ENCODE data around the gene OASL.

OASL gene

DNA sequence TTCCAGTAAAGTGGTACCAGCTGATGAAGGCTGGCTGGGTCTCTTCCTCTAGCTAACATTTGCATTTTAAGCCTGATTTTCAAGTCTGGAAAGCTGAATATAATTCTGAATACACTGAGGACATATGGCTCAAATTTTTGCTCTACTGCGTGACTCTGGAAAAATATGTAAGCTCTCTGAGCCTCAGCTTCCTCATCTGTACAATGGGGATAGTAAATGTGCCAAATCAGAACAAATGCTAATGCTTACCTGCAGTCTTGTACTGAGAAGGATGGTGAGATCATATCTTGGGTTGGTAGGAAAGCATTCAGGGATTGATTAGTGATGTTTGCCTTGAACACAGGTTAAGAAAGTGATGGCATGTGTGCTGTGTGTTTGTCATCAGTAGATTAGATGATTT, 46.1 kb downstream of the OASL start:
- H3K36me3 Mint-ChIP-seq (ENCODE audit: low read depth), result no peaks in the 10 kb centered on the region

DNA sequence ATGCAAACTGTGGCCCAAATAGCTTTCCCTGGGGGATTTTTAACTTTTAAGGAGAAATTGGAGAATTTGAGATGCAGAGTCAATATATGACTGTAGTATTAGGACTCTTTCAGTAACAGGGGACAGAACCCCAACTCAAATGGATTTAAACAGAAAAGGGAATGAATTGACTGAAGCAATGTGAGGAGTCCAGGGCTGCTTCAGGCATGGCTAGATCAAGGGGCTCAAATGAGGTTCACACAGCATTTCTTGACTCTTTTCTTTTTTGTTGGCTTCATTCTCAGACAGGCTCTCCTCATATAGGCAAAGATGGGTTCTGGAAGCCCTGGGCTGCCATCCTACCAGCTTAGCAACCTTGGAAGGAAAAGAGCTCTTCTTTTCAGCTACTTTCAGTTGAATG, 47.1 kb downstream of the OASL start:
- H3K9me3 Mint-ChIP-seq, result no peaks in the 10 kb centered on the region
- H3K4me1 Mint-ChIP-seq (ENCODE audit: low read depth), result no peaks in the 10 kb centered on the region
- H3K27me3 Mint-ChIP-seq, result peaks cover 9% of the 10 kb centered on the region
- no peak overlapping the region for H3K27ac Mint-ChIP-seq
- no peaks in the 10 kb centered on the region for H3K36me3 Mint-ChIP-seq (ENCODE audit: low read depth)
- no peak overlapping the region for H3K4me3 Mint-ChIP-seq

More for the DNA sequence above, 46.1 kb downstream of the OASL start:
- H3K4me3 Mint-ChIP-seq, result no peak overlapping the region
- H3K9me3 Mint-ChIP-seq, result no peaks in the 10 kb centered on the region
- H3K27me3 Mint-ChIP-seq, result peaks cover 9% of the 10 kb centered on the region
- H3K27ac Mint-ChIP-seq, result no peak overlapping the region
- H3K4me1 Mint-ChIP-seq (ENCODE audit: low read depth), result no peaks in the 10 kb centered on the region

DNA sequence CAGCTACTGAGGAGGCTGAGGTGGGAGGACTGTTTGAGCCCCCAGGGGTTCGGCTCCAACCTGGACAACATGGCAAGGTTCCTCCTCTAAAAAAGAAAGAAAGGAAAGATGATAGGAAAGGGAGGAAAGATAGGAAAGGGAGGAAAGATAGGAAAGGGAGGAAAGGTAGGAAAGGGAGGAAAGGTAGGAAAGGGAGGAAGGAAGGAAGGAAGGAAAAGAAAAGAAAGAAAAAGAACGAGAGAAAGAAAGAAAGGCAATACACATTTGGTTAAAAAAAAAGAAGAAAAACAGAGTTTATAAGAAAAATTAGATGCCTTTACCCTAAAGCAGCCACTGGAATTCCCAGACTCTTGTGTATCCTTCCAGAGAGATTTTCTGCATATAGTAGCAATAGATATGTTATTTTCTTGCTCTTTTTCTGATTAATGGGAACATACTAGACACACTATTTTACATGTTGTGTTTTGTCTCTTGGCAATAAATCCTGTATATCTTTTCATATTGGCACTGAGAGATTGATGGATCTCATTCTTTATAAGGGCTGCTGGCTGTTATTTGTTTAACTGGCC, 48.5 kb downstream of the OASL start:
- no peaks in the 10 kb centered on the region for H3K36me3 Mint-ChIP-seq (ENCODE audit: low read depth)
- no peaks in the 10 kb centered on the region for H3K4me1 Mint-ChIP-seq (ENCODE audit: low read depth)
- H3K4me3 Mint-ChIP-seq, result no peak overlapping the region
- H3K27me3 Mint-ChIP-seq, result peaks cover 9% of the 10 kb centered on the region
- no peak overlapping the region for H3K27ac Mint-ChIP-seq
- no peaks in the 10 kb centered on the region for H3K9me3 Mint-ChIP-seq

DNA sequence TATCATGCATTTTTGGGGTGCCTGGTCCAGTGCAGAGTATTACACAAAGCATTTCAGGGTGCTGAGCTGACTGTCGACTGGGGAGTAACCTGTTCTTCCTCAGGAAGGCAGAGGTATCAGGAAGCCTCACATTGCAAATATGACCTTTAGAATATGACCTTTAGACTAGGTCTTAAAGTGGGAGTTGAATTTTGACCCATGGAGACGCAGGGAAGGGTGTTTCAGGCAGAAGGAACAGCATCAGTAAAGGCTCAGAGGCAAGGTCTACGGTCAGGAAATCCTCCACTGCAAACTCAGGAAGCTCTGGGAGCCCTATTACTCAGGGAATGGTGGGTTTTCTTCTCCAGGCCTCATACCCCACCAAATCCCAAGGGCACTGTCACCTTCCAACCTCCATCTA, 49.4 kb downstream of the OASL start:
- Mint-ChIP-seq H3K27ac (no peak overlapping the region), H3K4me3 (no peak overlapping the region), H3K36me3 (ENCODE audit: low read depth) (no peaks in the 10 kb centered on the region), H3K27me3 (peaks cover 1% of the 10 kb centered on the region), H3K4me1 (ENCODE audit: low read depth) (no peaks in the 10 kb centered on the region), H3K9me3 (no peaks in the 10 kb centered on the region)

DNA sequence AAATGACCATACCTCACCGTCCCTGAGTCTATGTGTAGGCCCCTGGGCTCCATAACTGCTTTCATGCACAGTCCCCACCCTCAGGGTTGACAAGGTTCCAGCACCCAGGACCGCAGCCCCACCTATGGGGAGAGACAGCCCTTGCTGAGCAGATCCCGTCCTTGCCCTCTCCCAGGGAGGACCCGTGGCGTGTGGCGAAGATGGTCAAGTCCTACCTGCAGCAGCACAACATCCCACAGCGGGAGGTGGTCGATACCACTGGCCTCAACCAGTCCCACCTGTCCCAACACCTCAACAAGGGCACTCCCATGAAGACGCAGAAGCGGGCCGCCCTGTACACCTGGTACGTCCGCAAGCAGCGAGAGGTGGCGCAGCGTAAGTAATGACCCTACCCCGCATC, 50.4 kb downstream of the OASL start:
- Mint-ChIP-seq H3K4me1 (ENCODE audit: low read depth) (no peaks in the 10 kb centered on the region), H3K27ac (no peak overlapping the region), H3K36me3 (ENCODE audit: low read depth) (no peaks in the 10 kb centered on the region), H3K27me3 (no peaks in the 10 kb centered on the region), H3K4me3 (no peak overlapping the region), H3K9me3 (no peaks in the 10 kb centered on the region)

DNA sequence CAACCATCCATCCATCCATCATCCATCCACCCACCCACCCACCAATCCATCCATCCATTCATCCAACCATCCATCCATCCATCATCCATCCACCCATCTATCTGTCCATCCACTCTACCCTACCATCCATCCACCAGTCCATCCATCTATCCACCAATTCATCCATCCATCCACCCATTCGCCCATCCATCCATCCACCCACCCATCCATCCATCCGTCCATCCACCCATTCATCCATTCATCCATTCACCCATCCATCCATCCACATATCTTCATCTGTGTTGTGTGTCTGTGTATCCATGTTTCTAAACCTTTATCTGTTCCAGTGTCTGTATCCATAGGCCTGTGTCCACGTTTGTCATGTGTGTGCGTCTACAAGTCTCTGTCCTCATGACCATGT, 50.8 kb downstream of the OASL start:
- H3K27me3 Mint-ChIP-seq, result no peaks in the 10 kb centered on the region
- H3K4me3 Mint-ChIP-seq, result no peak overlapping the region
- H3K36me3 Mint-ChIP-seq (ENCODE audit: low read depth), result no peaks in the 10 kb centered on the region

DNA sequence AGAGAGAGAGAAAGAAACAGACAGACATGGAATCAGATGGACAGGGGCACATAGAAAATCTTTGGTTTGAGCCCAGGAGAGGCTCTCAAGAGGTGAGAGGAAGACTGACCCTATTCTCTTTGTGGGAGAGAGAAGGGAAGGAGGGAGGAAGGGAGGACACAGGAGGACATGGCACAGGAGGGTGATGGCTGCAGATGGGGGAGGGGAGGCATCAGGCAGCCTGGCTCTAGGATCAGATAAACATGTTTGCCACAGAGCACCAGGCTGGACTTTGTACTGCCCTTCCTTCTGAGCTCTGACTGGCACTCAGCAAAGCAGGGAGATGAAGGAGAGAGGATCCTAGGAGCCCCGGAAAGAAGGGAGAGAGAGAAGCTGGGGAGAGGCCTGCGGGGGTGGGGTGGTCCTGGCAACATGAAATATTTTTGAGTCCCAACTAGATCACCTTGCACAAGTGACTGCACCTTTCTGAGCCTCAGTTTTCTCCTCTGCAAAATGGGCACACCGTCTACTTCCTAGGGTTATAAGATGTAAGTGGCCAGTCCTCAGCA, 54.6 kb downstream of the OASL start:
- Mint-ChIP-seq H3K27ac (no peak overlapping the region), H3K4me1 (ENCODE audit: low read depth) (no peaks in the 10 kb centered on the region), H3K36me3 (ENCODE audit: low read depth) (no peaks in the 10 kb centered on the region), H3K27me3 (no peaks in the 10 kb centered on the region), H3K9me3 (no peaks in the 10 kb centered on the region), H3K4me3 (no peak overlapping the region)

More for the DNA sequence above, 50.8 kb downstream of the OASL start:
- no peaks in the 10 kb centered on the region for H3K9me3 Mint-ChIP-seq
- H3K4me1 Mint-ChIP-seq (ENCODE audit: low read depth), result no peaks in the 10 kb centered on the region
- H3K27ac Mint-ChIP-seq, result no peak overlapping the region

DNA sequence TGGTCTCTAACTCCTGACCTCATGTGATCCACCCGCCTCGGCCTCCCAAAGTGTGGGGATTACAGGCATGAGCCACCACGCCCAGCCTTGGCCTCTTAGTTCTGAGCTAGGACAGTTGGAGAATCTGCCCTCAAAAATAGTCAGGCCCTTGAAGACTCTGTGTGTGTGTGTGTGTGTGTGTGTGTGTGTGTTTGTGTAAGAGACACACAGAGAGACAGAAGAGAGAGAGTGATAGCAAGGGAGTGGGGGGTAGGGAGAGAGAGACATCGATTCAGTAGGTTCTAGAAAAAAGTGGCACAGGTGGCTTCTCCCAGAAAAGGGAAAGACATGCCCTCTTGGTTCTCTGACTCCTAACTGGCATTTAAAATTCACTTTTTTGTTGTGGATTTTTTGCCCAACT, 55.3 kb downstream of the OASL start:
- no peaks in the 10 kb centered on the region for H3K9me3 Mint-ChIP-seq
- no peak overlapping the region for H3K27ac Mint-ChIP-seq
- no peaks in the 10 kb centered on the region for H3K4me1 Mint-ChIP-seq (ENCODE audit: low read depth)

DNA sequence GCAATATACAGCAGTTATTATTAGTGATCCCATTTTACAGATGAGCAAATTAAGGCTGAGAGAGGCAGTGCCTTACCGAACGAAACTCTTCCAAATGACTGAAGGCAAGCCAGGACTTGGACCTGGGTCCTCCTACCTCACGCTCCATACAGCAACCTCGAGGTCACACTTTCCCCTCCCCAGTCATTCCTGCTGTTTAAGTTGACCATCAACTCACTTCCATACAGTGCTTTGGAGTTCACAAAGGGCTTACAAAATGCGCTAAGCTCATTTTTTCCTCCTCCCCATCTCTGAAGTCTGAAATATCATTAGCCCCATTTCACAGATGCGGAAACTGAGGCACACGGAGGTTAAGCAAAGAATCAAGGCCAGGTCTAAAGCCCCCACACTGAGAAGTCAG, 56.4 kb downstream of the OASL start:
- no peak overlapping the region for H3K4me3 Mint-ChIP-seq
- no peaks in the 10 kb centered on the region for H3K4me1 Mint-ChIP-seq (ENCODE audit: low read depth)
- no peaks in the 10 kb centered on the region for H3K9me3 Mint-ChIP-seq
- H3K36me3 Mint-ChIP-seq (ENCODE audit: low read depth), result no peaks in the 10 kb centered on the region
- H3K27me3 Mint-ChIP-seq, result no peaks in the 10 kb centered on the region
- H3K27ac Mint-ChIP-seq, result no peak overlapping the region

More for the DNA sequence above, 55.3 kb downstream of the OASL start:
- Mint-ChIP-seq H3K4me3 (no peak overlapping the region), H3K36me3 (ENCODE audit: low read depth) (no peaks in the 10 kb centered on the region), H3K27me3 (no peaks in the 10 kb centered on the region)

DNA sequence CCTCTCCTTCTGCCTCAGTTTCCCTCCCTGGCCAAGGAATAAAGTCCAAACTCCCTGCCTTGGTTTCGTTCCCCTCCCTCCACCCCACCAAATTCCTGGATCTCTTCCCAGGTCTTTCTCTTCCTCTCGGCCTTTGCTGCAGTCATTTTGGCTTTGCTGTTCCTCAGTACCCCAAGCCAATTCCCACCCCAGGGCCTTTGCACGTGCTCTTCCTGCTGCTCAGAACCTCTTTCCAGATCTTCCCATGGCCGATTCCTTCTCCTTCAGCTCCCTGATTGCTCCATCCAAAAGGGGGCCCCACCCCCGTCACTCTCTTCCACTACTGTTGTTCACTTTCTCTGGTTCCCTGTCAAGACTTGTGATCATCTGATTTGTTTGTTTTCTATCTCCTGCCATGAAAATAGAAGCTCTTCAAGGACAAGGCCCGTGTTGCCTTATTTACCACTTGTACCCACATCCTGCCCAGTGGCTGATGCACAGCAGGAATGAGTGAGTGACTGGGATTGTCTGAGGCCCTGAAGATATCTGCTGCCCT, 57.6 kb downstream of the OASL start:
- Mint-ChIP-seq H3K36me3 (ENCODE audit: low read depth) (no peaks in the 10 kb centered on the region), H3K4me3 (no peak overlapping the region), H3K27ac (no peak overlapping the region), H3K27me3 (no peaks in the 10 kb centered on the region), H3K9me3 (no peaks in the 10 kb centered on the region), H3K4me1 (ENCODE audit: low read depth) (no peaks in the 10 kb centered on the region)

DNA sequence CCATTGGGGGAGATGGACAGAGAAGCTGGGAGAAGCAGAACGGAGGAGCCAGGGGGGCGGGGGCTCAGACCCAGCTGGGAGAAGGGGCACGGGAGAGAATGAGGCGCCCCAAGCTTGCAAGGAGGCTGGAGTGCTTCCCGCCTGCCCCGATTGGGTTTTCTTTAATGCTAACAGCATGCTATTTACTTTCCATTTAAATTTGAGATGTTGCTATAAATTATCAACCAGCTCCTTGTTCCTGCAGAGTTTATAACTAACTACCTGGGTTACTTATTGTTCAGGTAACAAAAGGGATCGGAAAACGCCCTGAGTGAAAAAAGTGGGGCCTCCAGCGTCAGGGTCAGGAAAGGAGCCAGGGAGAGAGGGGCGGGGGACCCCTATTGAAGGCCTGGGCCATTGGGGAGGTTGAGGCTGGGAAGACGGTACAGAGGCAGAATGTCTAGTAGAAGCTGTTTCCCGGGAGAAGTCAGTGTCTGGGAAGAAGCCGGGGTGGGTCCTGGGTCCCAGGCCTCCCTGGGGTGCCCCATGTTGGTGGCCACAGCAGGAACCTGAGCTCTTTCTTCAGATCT, 58.2 kb downstream of the OASL start:
- no peaks in the 10 kb centered on the region for H3K36me3 Mint-ChIP-seq (ENCODE audit: low read depth)
- no peaks in the 10 kb centered on the region for H3K27me3 Mint-ChIP-seq
- no peaks in the 10 kb centered on the region for H3K4me1 Mint-ChIP-seq (ENCODE audit: low read depth)
- no peak overlapping the region for H3K4me3 Mint-ChIP-seq
- no peaks in the 10 kb centered on the region for H3K9me3 Mint-ChIP-seq
- no peak overlapping the region for H3K27ac Mint-ChIP-seq

DNA sequence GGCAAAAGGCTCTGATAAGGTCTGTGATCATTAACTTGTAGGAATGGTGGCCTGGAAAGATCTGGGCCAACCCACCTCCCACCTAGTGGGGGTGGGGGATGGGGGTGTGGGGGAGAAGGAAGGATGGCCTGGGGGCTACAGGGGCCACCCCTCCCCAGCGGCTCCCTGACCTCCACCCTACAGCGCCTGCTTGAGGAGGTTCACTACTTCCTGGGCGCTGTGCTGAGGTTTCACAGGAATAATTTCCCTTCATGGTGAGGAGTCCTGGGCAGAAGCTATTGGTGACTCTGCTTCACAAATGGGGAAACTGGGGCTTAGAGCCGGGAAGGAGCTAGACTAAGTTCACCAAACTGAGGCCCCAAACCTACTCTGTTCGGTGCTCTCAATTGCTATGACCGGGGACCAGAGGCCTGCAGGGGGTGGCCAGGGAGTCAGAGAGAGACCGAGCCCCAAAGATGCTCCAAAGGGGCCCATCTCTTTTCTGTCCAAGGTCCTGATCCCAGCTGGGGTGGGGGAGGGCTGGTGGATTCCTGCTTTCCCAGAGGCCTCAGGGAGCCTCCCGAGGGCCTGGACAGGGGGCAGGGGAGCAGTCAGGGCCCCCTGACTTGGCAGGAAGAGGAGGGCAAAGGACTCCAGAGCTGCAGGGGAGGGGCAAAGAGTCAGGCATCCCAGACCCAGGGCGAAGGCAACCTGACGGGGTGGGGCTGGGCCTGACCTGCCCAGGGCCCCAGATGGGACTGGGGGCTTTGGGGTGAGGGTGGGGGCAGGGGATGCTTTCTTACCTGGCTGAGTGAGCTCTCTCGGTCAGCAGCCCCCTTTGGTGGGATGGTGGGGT, 59.0 kb downstream of the OASL start:
- no peak overlapping the region for H3K4me3 Mint-ChIP-seq
- no peaks in the 10 kb centered on the region for H3K27me3 Mint-ChIP-seq
- H3K4me1 Mint-ChIP-seq (ENCODE audit: low read depth), result no peaks in the 10 kb centered on the region
- H3K36me3 Mint-ChIP-seq (ENCODE audit: low read depth), result no peaks in the 10 kb centered on the region
- no peaks in the 10 kb centered on the region for H3K9me3 Mint-ChIP-seq
- H3K27ac Mint-ChIP-seq, result no peak overlapping the region

DNA sequence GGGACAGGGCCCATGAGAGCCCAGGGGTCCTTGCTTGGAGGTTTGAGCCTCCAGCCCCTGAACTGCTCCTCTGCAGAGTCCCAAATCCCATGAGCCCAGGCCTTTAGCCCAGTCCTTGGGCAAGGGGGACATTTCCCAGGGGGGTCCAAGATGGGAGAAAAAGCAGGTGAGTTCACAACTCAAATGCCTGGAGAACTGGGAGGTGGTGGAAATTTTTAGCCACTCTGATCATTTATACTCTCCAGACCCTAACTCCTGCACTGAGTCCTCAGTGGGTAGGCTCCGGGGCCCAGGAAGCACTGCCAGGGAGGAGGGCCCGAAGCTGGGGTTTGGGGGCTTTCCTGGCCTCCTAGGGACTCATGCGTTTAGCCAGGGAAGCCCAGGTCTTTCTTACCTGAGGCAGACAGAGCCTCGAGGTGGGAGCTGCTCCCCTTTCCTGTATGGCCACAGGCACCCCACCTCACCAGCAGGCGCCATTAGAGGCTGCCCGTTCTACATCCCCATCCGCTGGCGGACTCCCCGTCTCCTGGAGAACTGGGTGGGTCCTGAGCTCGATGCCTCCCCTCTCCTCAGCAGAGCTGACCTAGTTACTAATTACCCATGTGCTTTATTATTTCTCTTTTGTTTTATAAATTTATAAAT, 59.7 kb downstream of the OASL start:
- no peaks in the 10 kb centered on the region for H3K4me1 Mint-ChIP-seq (ENCODE audit: low read depth)
- no peaks in the 10 kb centered on the region for H3K36me3 Mint-ChIP-seq (ENCODE audit: low read depth)
- H3K9me3 Mint-ChIP-seq, result no peaks in the 10 kb centered on the region
- H3K27ac Mint-ChIP-seq, result no peak overlapping the region
- no peak overlapping the region for H3K4me3 Mint-ChIP-seq
- H3K27me3 Mint-ChIP-seq, result no peaks in the 10 kb centered on the region

DNA sequence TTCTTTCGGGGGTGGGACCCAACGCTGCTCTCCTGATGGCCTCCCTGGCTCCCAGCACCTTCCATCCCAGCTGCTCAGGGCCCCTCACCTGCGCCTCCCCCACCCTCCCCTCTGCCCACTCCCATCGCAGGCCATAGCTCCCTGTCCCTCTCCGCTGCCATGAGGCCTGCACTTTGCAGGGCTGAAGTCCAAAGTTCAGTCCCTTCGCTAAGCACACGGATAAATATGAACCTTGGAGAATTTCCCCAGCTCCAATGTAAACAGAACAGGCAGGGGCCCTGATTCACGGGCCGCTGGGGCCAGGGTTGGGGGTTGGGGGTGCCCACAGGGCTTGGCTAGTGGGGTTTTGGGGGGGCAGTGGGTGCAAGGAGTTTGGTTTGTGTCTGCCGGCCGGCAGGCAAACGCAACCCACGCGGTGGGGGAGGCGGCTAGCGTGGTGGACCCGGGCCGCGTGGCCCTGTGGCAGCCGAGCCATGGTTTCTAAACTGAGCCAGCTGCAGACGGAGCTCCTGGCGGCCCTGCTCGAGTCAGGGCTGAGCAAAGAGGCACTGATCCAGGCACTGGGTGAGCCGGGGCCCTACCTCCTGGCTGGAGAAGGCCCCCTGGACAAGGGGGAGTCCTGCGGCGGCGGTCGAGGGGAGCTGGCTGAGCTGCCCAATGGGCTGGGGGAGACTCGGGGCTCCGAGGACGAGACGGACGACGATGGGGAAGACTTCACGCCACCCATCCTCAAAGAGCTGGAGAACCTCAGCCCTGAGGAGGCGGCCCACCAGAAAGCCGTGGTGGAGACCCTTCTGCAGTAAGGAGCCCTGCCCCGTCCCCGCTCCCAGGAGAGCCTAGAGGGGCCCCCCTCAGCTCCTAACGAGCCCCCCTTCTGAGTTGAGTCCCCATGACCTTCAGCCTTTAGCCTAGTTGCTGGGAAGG, 60.5 kb downstream of the OASL start, which contains the start of gene HNF1A:
TSS of gene HNF1A (plus strand) at position 248 of the 924 bp plus-strand sequence. CDS start at position 474, 226 bp downstream.
- H3K27ac Mint-ChIP-seq, result no peak within 1 kb of the TSS
- H3K9me3 Mint-ChIP-seq, result no peaks in the 10 kb centered on the region
- no peaks in the 10 kb centered on the region for H3K36me3 Mint-ChIP-seq (ENCODE audit: low read depth)
- H3K27me3 Mint-ChIP-seq, result no peaks in the 10 kb centered on the region
- H3K4me3 Mint-ChIP-seq, result no peak within 1 kb of the TSS
- H3K4me1 Mint-ChIP-seq (ENCODE audit: low read depth), result no peaks in the 10 kb centered on the region

Measured in stimulated activated naive CD8-positive, alpha-beta T cell treated with anti-CD3 and anti-CD28 coated beads, Interleukin-15, Interleukin-2, amounts not matched to agents 100 ng/mL and 50 ng/mL, for 24 hours (primary cell).